Skin of body (tissue), 2 donors: ENCODE data around the gene ADAMTSL1. TPM values are rescaled to one million over a fixed set of nuclear protein-coding genes. Genes with fewer than 3 reads are reported as not detected.

Experiments used
- DNase-seq: peaks from one replicate; lab custom pipeline; 2025; lab: John Stamatoyannopoulos, UW
- total RNA-seq: library from RNA; depleted of rRNA; stranded (reverse); fragments of >200 nt; gene quantifications from one replicate; pipeline ENCODE4 v1.2.3, GENCODE V29; 2014

Gene ADAMTSL1
- total RNA-seq, 1 donor from 2014 or later, result 37.1 TPM

GRCh38 chr9:18554244-18554643 is 80.3 kb downstream of the ADAMTSL1 start:
- DNase-seq, result no peak

GRCh38 chr9:18555105-18555883 is 81.3 kb downstream of the ADAMTSL1 start:
- DNase-seq, result no peak

GRCh38 chr9:18564018-18564880 is 90.3 kb downstream of the ADAMTSL1 start:
- no peak for DNase-seq

- DNase-seq, result no peak
Observed at GRCh38 chr9:18566121-18566520, 92.2 kb downstream of the ADAMTSL1 start.

GRCh38 chr9:18568973-18569372 is 95.0 kb downstream of the ADAMTSL1 start:
- peak; percentile 19 for DNase-seq

- DNase-seq, result no peak
Observed at GRCh38 chr9:18569941-18570630, 96.1 kb downstream of the ADAMTSL1 start.

GRCh38 chr9:18573021-18573556 is 99.1 kb downstream of the ADAMTSL1 start:
- no peak for DNase-seq

GRCh38 chr9:18575686-18576085 is 101.7 kb downstream of the ADAMTSL1 start:
- DNase-seq, result no peak

GRCh38 chr9:18579536-18579935 is 105.6 kb downstream of the ADAMTSL1 start:
- no peak for DNase-seq

- DNase-seq, result no peak
Observed at GRCh38 chr9:18580151-18580550, 106.2 kb downstream of the ADAMTSL1 start.

GRCh38 chr9:18585996-18586395 is 112.0 kb downstream of the ADAMTSL1 start:
- no peak for DNase-seq

- DNase-seq, result no peak
Observed at GRCh38 chr9:18588002-18588401, 114.0 kb downstream of the ADAMTSL1 start.

GRCh38 chr9:18591261-18591660 is 117.3 kb downstream of the ADAMTSL1 start:
- DNase-seq, result no peak

GRCh38 chr9:18594837-18595236 is 120.9 kb downstream of the ADAMTSL1 start:
- DNase-seq, result no peak

GRCh38 chr9:18595597-18595996 is 121.6 kb downstream of the ADAMTSL1 start:
- DNase-seq, result no peak

GRCh38 chr9:18596920-18597319 is 123.0 kb downstream of the ADAMTSL1 start:
- DNase-seq, result no peak

GRCh38 chr9:18598969-18599368 is 125.0 kb downstream of the ADAMTSL1 start:
- DNase-seq, result no peak

GRCh38 chr9:18601026-18601425 is 127.1 kb downstream of the ADAMTSL1 start:
- DNase-seq, result no peak

- DNase-seq, result no peak
Observed at GRCh38 chr9:18601956-18602355, 128.0 kb downstream of the ADAMTSL1 start.

GRCh38 chr9:18604767-18605730 is 131.1 kb downstream of the ADAMTSL1 start:
- DNase-seq, result no peak
